ENCODE results near the gene SLC13A4. TPM values are rescaled to one million over a fixed set of nuclear protein-coding genes. Genes with fewer than 3 reads are reported as not detected.

The SLC13A4 gene
- total and polyA plus RNA-seq, 2 donors from 2014 or later: not detected

GRCh38 chr7:135683609-135684008 is 44.4 kb downstream of the SLC13A4 start:
- no peak for DNase-seq
- no peaks in the 10 kb centered on the region for H3K27me3 ChIP-seq (ENCODE audit: control insufficient read depth, insufficient read depth, low read length)
- H3K27ac ChIP-seq (ENCODE audit: low read depth in 2 of 2, low read length in 2 of 2): no peak overlapping the region
- no peak overlapping the region for H3K4me3 ChIP-seq (ENCODE audit: low read length in 3 of 3)
- peaks cover 0 to 5% (median 0%) of the 10 kb centered on the region in 3 donors for H3K36me3 ChIP-seq (ENCODE audit: control insufficient read depth in 2 of 3, insufficient read depth in 3 of 3, low read length in 3 of 3)
- TF ChIP-seq, protein P1, sequence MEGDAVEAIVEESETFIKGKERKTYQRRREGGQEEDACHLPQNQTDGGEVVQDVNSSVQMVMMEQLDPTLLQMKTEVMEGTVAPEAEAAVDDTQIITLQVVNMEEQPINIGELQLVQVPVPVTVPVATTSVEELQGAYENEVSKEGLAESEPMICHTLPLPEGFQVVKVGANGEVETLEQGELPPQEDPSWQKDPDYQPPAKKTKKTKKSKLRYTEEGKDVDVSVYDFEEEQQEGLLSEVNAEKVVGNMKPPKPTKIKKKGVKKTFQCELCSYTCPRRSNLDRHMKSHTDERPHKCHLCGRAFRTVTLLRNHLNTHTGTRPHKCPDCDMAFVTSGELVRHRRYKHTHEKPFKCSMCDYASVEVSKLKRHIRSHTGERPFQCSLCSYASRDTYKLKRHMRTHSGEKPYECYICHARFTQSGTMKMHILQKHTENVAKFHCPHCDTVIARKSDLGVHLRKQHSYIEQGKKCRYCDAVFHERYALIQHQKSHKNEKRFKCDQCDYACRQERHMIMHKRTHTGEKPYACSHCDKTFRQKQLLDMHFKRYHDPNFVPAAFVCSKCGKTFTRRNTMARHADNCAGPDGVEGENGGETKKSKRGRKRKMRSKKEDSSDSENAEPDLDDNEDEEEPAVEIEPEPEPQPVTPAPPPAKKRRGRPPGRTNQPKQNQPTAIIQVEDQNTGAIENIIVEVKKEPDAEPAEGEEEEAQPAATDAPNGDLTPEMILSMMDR (IDR thresholded peaks at IDR 0.05; ENCODE audit: borderline replicate concordance, extremely low read depth, insufficient read depth): no peak
- peaks cover 0 to 6% (median 0%) of the 10 kb centered on the region in 3 donors for H3K4me1 ChIP-seq (ENCODE audit: control insufficient read depth in 2 of 3, insufficient read depth in 2 of 3, low read depth in 1 of 3, low read length in 3 of 3)
- intact Hi-C loops (cut with DNase I): no loop called here
- no peak overlapping the region for H3K9ac ChIP-seq (ENCODE audit: low read length in 3 of 3)
- no peaks in the 10 kb centered on the region for H3K9me3 ChIP-seq (ENCODE audit: control insufficient read depth in 2 of 3, insufficient read depth in 1 of 3, low read length in 3 of 3)
- no peak for FAIRE-seq

DNA sequence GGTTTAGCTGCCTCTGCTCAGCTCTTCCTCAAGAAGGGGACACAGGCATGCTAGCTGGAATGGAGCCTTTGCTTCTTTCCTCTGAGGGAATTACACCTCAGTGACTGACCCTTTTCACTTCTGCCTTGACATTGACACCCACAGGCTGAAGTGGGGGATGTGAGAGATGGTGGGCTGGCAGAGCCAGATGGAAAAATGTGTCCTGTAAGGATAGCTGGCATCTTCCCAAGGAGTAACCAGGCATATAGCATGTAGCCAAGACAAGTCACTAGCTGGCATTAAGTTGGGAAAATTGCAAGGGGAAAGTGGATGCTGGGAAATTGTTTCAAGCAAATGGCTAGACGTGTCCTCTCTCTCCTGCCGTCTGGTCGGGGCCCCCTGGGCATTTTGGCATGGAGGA is 45.8 kb downstream of the SLC13A4 start:
- TF ChIP-seq, protein P1 (IDR thresholded peaks at IDR 0.05; ENCODE audit: borderline replicate concordance, extremely low read depth, insufficient read depth): no peak
- no peaks in the 10 kb centered on the region for H3K9me3 ChIP-seq (ENCODE audit: control insufficient read depth in 2 of 3, insufficient read depth in 1 of 3, low read length in 3 of 3)
- no peak for DNase-seq
- H3K27ac ChIP-seq (ENCODE audit: low read depth in 2 of 2, low read length in 2 of 2): no peak overlapping the region
- no peaks in the 10 kb centered on the region for H3K27me3 ChIP-seq (ENCODE audit: control insufficient read depth, insufficient read depth, low read length)
- H3K4me1 ChIP-seq (ENCODE audit: control insufficient read depth in 2 of 3, insufficient read depth in 2 of 3, low read depth in 1 of 3, low read length in 3 of 3): peaks cover 0 to 6% (median 0%) of the 10 kb centered on the region in 3 donors
- FAIRE-seq: no peak
- no peak overlapping the region for H3K4me3 ChIP-seq (ENCODE audit: low read length in 3 of 3)
- no peak overlapping the region for H3K9ac ChIP-seq (ENCODE audit: low read length in 3 of 3)
- peaks cover 0 to 5% (median 0%) of the 10 kb centered on the region in 3 donors for H3K36me3 ChIP-seq (ENCODE audit: control insufficient read depth in 2 of 3, insufficient read depth in 3 of 3, low read length in 3 of 3)
- intact Hi-C loops (cut with DNase I): no loop called here

- H3K27me3 ChIP-seq (ENCODE audit: control insufficient read depth, insufficient read depth, low read length): no peaks in the 10 kb centered on the region
- DNase-seq (no peak), FAIRE-seq (no peak)
- H3K4me1 ChIP-seq (ENCODE audit: control insufficient read depth in 2 of 3, insufficient read depth in 2 of 3, low read depth in 1 of 3, low read length in 3 of 3): peaks cover 0 to 6% (median 0%) of the 10 kb centered on the region in 3 donors
- H3K36me3 ChIP-seq (ENCODE audit: control insufficient read depth in 2 of 3, insufficient read depth in 3 of 3, low read length in 3 of 3): peaks cover 0 to 5% (median 0%) of the 10 kb centered on the region in 3 donors
- no peak overlapping the region for H3K27ac ChIP-seq (ENCODE audit: low read depth in 2 of 2, low read length in 2 of 2)
- H3K9me3 ChIP-seq (ENCODE audit: control insufficient read depth in 2 of 3, insufficient read depth in 1 of 3, low read length in 3 of 3): no peaks in the 10 kb centered on the region
- H3K9ac ChIP-seq (ENCODE audit: low read length in 3 of 3): no peak overlapping the region
- TF ChIP-seq, protein P1 (IDR thresholded peaks at IDR 0.05; ENCODE audit: borderline replicate concordance, extremely low read depth, insufficient read depth): no peak
- intact Hi-C loops (cut with DNase I): no loop called here
- no peak overlapping the region for H3K4me3 ChIP-seq (ENCODE audit: low read length in 3 of 3)
Measured at GRCh38 chr7:135681762-135682161, 46.2 kb downstream of the SLC13A4 start.
